Tibial nerve (tissue), 4 donors: Measurements from ENCODE around the gene SERPING1.

Source experiments
- CTCF ChIP-seq, 5 experiments: fragments of 200-600 bp in 3 of 5; fragments of 450-650 bp in 2 of 5; sonication (generic) in 3 of 5; IDR thresholded peaks; one replicate each; pipeline ENCODE4 v1.5.1; 2016 to 2019; ENCODE audit warnings: antibody characterized with exemption in 5 of 5, mild to moderate bottlenecking in 3 of 5, moderate library complexity in 2 of 5
- EP300 ChIP-seq, 2 donors: sonication (generic); formaldehyde crosslinking; IDR thresholded peaks; one replicate each; pipeline ENCODE4 v1.6.1; 2017; ENCODE audit warnings: antibody characterized with exemption in 2 of 2, mild to moderate bottlenecking in 1 of 2
- POLR2A ChIP-seq, 2 donors: fragments of 450-650 bp; IDR thresholded peaks; one replicate each; pipeline ENCODE4 v1.6.1; 2017; ENCODE audit warnings: antibody characterized with exemption in 2 of 2, mild to moderate bottlenecking in 2 of 2, moderate library complexity in 2 of 2

GRCh38 chr11:57566905-57567514 lies 30.5 kb upstream of the SERPING1 start:
- TF ChIP-seq POLR2A (IDR thresholded peaks at IDR 0.05), result no peak
- no peak for TF ChIP-seq CTCF (IDR thresholded peaks at IDR 0.05)
- TF ChIP-seq EP300 (IDR thresholded peaks at IDR 0.05), result no peak
